AG09319 (cell line): ENCODE results near the gene SERPINB6.

Source experiments
- DNase-seq: peaks from one replicate; pipeline ENCODE4 v3.0.0-alpha.2; 2010; ENCODE audit warnings: low read depth; ENCODE audit errors: extremely low read depth
- CTCF ChIP-seq: IDR thresholded peaks from 2 replicates; pipeline ENCODE4 v1.5.1; 2011; ENCODE audit warnings: low read depth, mild to moderate bottlenecking, inconsistent platforms, low read length, moderate library complexity

Gene SERPINB6

GRCh38 chr6:2963756-2964155 is 7.6 kb downstream of the SERPINB6 start:
- DNase-seq = no peak
- TF ChIP-seq CTCF = no peak

GRCh38 chr6:2962636-2963035 is 8.7 kb downstream of the SERPINB6 start:
- no peak for TF ChIP-seq CTCF
- no peak for DNase-seq

GRCh38 chr6:2962004-2962403 is 9.4 kb downstream of the SERPINB6 start:
- no peak for DNase-seq
- TF ChIP-seq CTCF = no peak

- TF ChIP-seq CTCF = no peak
- no peak for DNase-seq
Observed at GRCh38 chr6:2961506-2961905, 9.9 kb downstream of the SERPINB6 start.

GRCh38 chr6:2960935-2961334 is 10.4 kb downstream of the SERPINB6 start:
- no peak for DNase-seq
- no peak for TF ChIP-seq CTCF

GRCh38 chr6:2959909-2960719 is 11.3 kb downstream of the SERPINB6 start:
- no peak for DNase-seq
- no peak for TF ChIP-seq CTCF

- no peak for DNase-seq
- TF ChIP-seq CTCF = no peak
Observed at GRCh38 chr6:2958776-2959175, 12.6 kb downstream of the SERPINB6 start.
